Activated CD4-positive, alpha-beta memory T cell treated with anti-CD3 and anti-CD28 coated beads, Interleukin-2, amount 10 ng/mL, durations not matched to agents 7 days and 5 days (primary cell): Measurements from ENCODE around the gene NASP. TPM values are rescaled to one million over a fixed set of nuclear protein-coding genes. Genes with fewer than 3 reads are reported as not detected.
A peak's percentile ranks its signal among the peaks of the same experiment; 100 is the strongest.

ENCODE experiments used
- CTCF ChIA-PET: fragments of 350-600 bp; sonication (Branson Sonifier 250); formaldehyde crosslinking; loops from one replicate; lab custom pipeline; 2021; ENCODE audit warnings: antibody characterized with exemption, inconsistent platforms; lab: Charles Lee
- POLR2A ChIA-PET: fragments of 350-600 bp; sonication (Branson Sonifier 250); formaldehyde crosslinking; loops from one replicate; lab custom pipeline; 2021; ENCODE audit warnings: antibody characterized with exemption; lab: Charles Lee
- DNase-seq: peaks from one replicate; pipeline ENCODE4 v3.0.0-alpha.2; 2020
- H3K27ac Mint-ChIP-seq: one replicate; pipeline ENCODE4 v1.8.0; 2021; ENCODE audit warnings: mild to moderate bottlenecking, mixed read lengths
- H3K27me3 Mint-ChIP-seq: one replicate; pipeline ENCODE4 v1.8.0; 2021; ENCODE audit warnings: mixed read lengths
- H3K36me3 Mint-ChIP-seq: one replicate; pipeline ENCODE4 v1.8.0; 2021; ENCODE audit warnings: low read depth, mixed read lengths
- H3K4me1 Mint-ChIP-seq: one replicate; pipeline ENCODE4 v1.8.0; 2021; ENCODE audit warnings: mixed read lengths
- H3K4me3 Mint-ChIP-seq: one replicate; pipeline ENCODE4 v1.8.0; 2021; ENCODE audit warnings: mild to moderate bottlenecking, mixed read lengths
- H3K9me3 Mint-ChIP-seq: one replicate; pipeline ENCODE4 v1.8.0; 2021; ENCODE audit warnings: mixed read lengths
- total RNA-seq, 2 experiments: library from RNA; stranded (reverse); gene quantifications; one replicate each; pipeline ENCODE4 v1.2.3, GENCODE V29; 2021

The NASP gene
- total RNA-seq, 2 experiments from 2014 or later: 166 to 172 TPM

- ChIA-PET CTCF (no interaction called here), POLR2A (interaction anchor here (1.4 kb wide), 2 partner anchors 11 to 64 kb away, joined by 3 to 5 read pairs; partner anchors contain the start of gene GPBP1L1)
- no peaks in the 10 kb centered on the region for H3K4me1 Mint-ChIP-seq
- no peaks in the 10 kb centered on the region for H3K9me3 Mint-ChIP-seq
- no peak overlapping the region for H3K4me3 Mint-ChIP-seq
- DNase-seq: no peak
- no peaks in the 10 kb centered on the region for H3K27me3 Mint-ChIP-seq
- peaks cover 32% of the 10 kb centered on the region for H3K36me3 Mint-ChIP-seq
- no peak overlapping the region for H3K27ac Mint-ChIP-seq
These were observed 38.2 kb downstream of the NASP start for GRCh38 chr1:45621895-45622523.

GRCh38 chr1:45622524-45623394, 38.9 kb downstream of the NASP start:
- ChIA-PET POLR2A (interaction anchor here (1.4 kb wide), 2 partner anchors 12 to 63 kb away, joined by 3 to 5 read pairs; partner anchors contain the start of gene GPBP1L1), CTCF (no interaction called here)
- Mint-ChIP-seq H3K4me1 (no peaks in the 10 kb centered on the region), H3K27me3 (no peaks in the 10 kb centered on the region), H3K4me3 (no peak overlapping the region), H3K9me3 (no peaks in the 10 kb centered on the region), H3K36me3 (peaks cover 31% of the 10 kb centered on the region), H3K27ac (no peak overlapping the region)
- no peak for DNase-seq

- H3K36me3 Mint-ChIP-seq: peaks cover 26% of the 10 kb centered on the region
- H3K4me3 Mint-ChIP-seq: no peak within 1 kb of the TSS
- ChIA-PET CTCF (no interaction called here), POLR2A (no interaction called here)
- no peak for DNase-seq
- H3K4me1 Mint-ChIP-seq: no peaks in the 10 kb centered on the region
- no peaks in the 10 kb centered on the region for H3K27me3 Mint-ChIP-seq
- peak within 1 kb of the TSS; percentile 19 for H3K27ac Mint-ChIP-seq
- H3K9me3 Mint-ChIP-seq: no peaks in the 10 kb centered on the region
These were observed 40.1 kb downstream of the NASP start, which contains the start of gene CCDC17 for GRCh38 chr1:45623972-45624371. Gene CCDC17, minus strand, starts transcription at chr1:45624054. Its CDS starts 145 bp downstream, at chr1:45623909.

DNA sequence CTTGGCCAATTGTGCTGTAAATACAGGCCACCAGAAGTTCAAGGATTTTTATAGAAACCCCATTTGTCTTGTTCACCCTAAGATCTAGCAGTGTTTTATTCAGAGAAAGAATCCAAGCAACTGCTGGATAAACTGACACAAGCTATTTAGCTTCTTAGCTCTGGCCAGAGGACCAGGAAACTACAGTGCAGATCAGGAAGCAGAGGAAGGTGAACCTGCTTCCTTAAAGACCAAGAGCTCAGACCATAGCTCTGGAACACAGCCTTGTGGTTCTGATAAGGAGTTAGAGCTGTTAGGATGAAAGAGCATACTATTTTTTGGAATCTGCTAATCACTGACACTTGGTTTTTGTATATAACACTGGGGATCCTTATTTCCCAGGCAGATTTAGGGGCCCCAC, 45.2 kb downstream of the NASP start:
- no peak for DNase-seq
- POLR2A ChIA-PET: interaction anchor here (0.8 to 1.1 kb wide), 2 partner anchors 37 to 107 kb away, joined by 3 read pairs; partner anchors contain the start of gene PRDX1
- Mint-ChIP-seq H3K4me1 (no peaks in the 10 kb centered on the region), H3K27me3 (no peaks in the 10 kb centered on the region), H3K36me3 (peaks cover 57% of the 10 kb centered on the region), H3K27ac (no peak overlapping the region), H3K9me3 (no peaks in the 10 kb centered on the region), H3K4me3 (no peak overlapping the region)
- CTCF ChIA-PET: no interaction called here

- ChIA-PET POLR2A (no interaction called here), CTCF (no interaction called here)
- DNase-seq: no peak
- peaks cover 60% of the 10 kb centered on the region for H3K36me3 Mint-ChIP-seq
- H3K27me3 Mint-ChIP-seq: no peaks in the 10 kb centered on the region
- H3K4me1 Mint-ChIP-seq: no peaks in the 10 kb centered on the region
- H3K4me3 Mint-ChIP-seq: no peak overlapping the region
- no peaks in the 10 kb centered on the region for H3K9me3 Mint-ChIP-seq
- no peak overlapping the region for H3K27ac Mint-ChIP-seq
These were observed 46.6 kb downstream of the NASP start for GRCh38 chr1:45630429-45630828.

GRCh38 chr1:45635211-45635610, 51.4 kb downstream of the NASP start:
- Mint-ChIP-seq H3K27me3 (no peaks in the 10 kb centered on the region), H3K4me3 (no peak overlapping the region), H3K27ac (no peak overlapping the region), H3K4me1 (no peaks in the 10 kb centered on the region), H3K36me3 (peaks cover 40% of the 10 kb centered on the region), H3K9me3 (no peaks in the 10 kb centered on the region)
- POLR2A ChIA-PET: no interaction called here
- CTCF ChIA-PET: no interaction called here
- no peak for DNase-seq

GRCh38 chr1:45640293-45640692, 56.5 kb downstream of the NASP start:
- Mint-ChIP-seq H3K4me3 (no peak overlapping the region), H3K36me3 (peaks cover 19% of the 10 kb centered on the region), H3K4me1 (peaks cover 4% of the 10 kb centered on the region), H3K27ac (no peak overlapping the region), H3K9me3 (no peaks in the 10 kb centered on the region), H3K27me3 (no peaks in the 10 kb centered on the region)
- no peak for DNase-seq
- CTCF ChIA-PET: no interaction called here
- POLR2A ChIA-PET: no interaction called here

GRCh38 chr1:45643321-45643720, 59.5 kb downstream of the NASP start:
- no peak for DNase-seq
- Mint-ChIP-seq H3K27ac (no peak overlapping the region), H3K4me1 (peaks cover 4% of the 10 kb centered on the region), H3K4me3 (no peak overlapping the region), H3K36me3 (peaks cover 28% of the 10 kb centered on the region), H3K27me3 (no peaks in the 10 kb centered on the region), H3K9me3 (no peaks in the 10 kb centered on the region)
- ChIA-PET POLR2A (no interaction called here), CTCF (no interaction called here)

DNA sequence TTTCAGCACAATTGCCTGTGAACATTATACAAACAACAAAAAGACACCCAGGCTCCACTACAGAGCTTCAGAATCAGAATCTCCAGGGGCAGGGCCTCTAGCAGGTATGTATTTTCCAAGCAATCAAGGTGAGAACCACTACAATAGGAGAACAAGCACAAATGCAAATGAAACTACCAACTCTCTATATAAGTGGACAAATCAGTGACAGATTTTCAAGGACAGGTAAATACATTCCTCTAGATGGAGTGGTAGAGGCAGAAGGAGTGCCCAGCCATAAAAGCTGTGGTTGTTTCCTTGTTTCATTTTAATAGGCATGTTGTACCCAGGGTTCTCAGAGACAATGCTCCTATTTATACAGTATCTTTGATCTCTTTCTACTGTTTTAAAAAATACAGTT, 60.1 kb downstream of the NASP start:
- Mint-ChIP-seq H3K9me3 (no peaks in the 10 kb centered on the region), H3K4me3 (no peak overlapping the region), H3K27me3 (no peaks in the 10 kb centered on the region), H3K4me1 (peaks cover 4% of the 10 kb centered on the region), H3K36me3 (peaks cover 30% of the 10 kb centered on the region), H3K27ac (no peak overlapping the region)
- no peak for DNase-seq
- POLR2A ChIA-PET: no interaction called here
- CTCF ChIA-PET: interaction anchor here (1.6 kb wide), 1 partner anchor 9 kb away, joined by 6 read pairs; no protein-coding TSS in a partner anchor

GRCh38 chr1:45644661-45645060, 60.8 kb downstream of the NASP start:
- no peak for DNase-seq
- H3K9me3 Mint-ChIP-seq: no peaks in the 10 kb centered on the region
- H3K4me1 Mint-ChIP-seq: peaks cover 4% of the 10 kb centered on the region
- ChIA-PET CTCF (interaction anchor here (1.3 to 1.6 kb wide), 2 partner anchors 8 to 41 kb away, joined by 3 to 6 read pairs; partner anchors contain the start of gene GPBP1L1), POLR2A (interaction anchor here (1.7 kb wide), 1 partner anchor 10 kb away, joined by 3 read pairs; no protein-coding TSS in a partner anchor)
- no peak overlapping the region for H3K27ac Mint-ChIP-seq
- no peaks in the 10 kb centered on the region for H3K27me3 Mint-ChIP-seq
- no peak overlapping the region for H3K4me3 Mint-ChIP-seq
- H3K36me3 Mint-ChIP-seq: peaks cover 30% of the 10 kb centered on the region

GRCh38 chr1:45647248-45648021, 63.6 kb downstream of the NASP start:
- H3K36me3 Mint-ChIP-seq: peaks cover 37% of the 10 kb centered on the region
- no peak overlapping the region for H3K27ac Mint-ChIP-seq
- H3K9me3 Mint-ChIP-seq: no peaks in the 10 kb centered on the region
- DNase-seq: no peak
- peaks cover 5% of the 10 kb centered on the region for H3K4me1 Mint-ChIP-seq
- CTCF ChIA-PET: no interaction called here
- H3K4me3 Mint-ChIP-seq: no peak overlapping the region
- no peaks in the 10 kb centered on the region for H3K27me3 Mint-ChIP-seq
- POLR2A ChIA-PET: interaction anchor here (0.9 kb wide), 1 partner anchor 40 kb away, joined by 3 read pairs; no protein-coding TSS in a partner anchor

GRCh38 chr1:45654540-45655280, 70.9 kb downstream of the NASP start:
- Mint-ChIP-seq H3K4me3 (no peak overlapping the region), H3K4me1 (peaks cover 24% of the 10 kb centered on the region), H3K36me3 (peaks cover 75% of the 10 kb centered on the region), H3K27ac (peak overlapping the region; percentile 45), H3K27me3 (no peaks in the 10 kb centered on the region), H3K9me3 (no peaks in the 10 kb centered on the region)
- CTCF ChIA-PET: interaction anchor here (0.9 kb wide), 1 partner anchor 189 kb away, joined by 3 read pairs; no protein-coding TSS in a partner anchor
- no peak for DNase-seq
- POLR2A ChIA-PET: interaction anchor here (0.5 to 2.3 kb wide), 4 partner anchors 9 to 669 kb away, joined by 3 to 16 read pairs (median 3); partner anchors contain the start of genes GPBP1L1 and NASP
